Stimulated activated CD4-positive, alpha-beta T cell treated with anti-CD3 and anti-CD28 coated beads, Interleukin-1b, Interleukin-23, amount 100 ng/mL, for 24 hours (primary cell): Measurements from ENCODE around the gene NLRP7.

Experiments used
- DNase-seq, 4 experiments: peaks; one replicate each; pipeline ENCODE4 v3.0.0-alpha.2; 2020; ENCODE audit warnings: low read depth in 4 of 4, low spot score in 1 of 4

NLRP7 gene

GRCh38 chr19:54875506-54875905 lies 71.8 kb downstream of the NLRP7 start:
- no peak for DNase-seq

- DNase-seq = no peak
Observed at GRCh38 chr19:54873990-54874389, 73.3 kb downstream of the NLRP7 start, which contains the start of gene FCAR. TSS of gene FCAR (plus strand) at chr19:54874235. CDS start at chr19:54874290, 55 bp downstream.
